SK-N-SH (cell line): ENCODE data around the gene ZNF827. TPM values are rescaled to one million over a fixed set of nuclear protein-coding genes. Genes with fewer than 3 reads are reported as not detected.

ENCODE experiments used
- CTCF ChIA-PET: fragments of 300-600, 350-600 bp; formaldehyde crosslinking; extraction: SDS; loops from one replicate; lab custom pipeline; 2021; lab: Yijun Ruan, JAX
- POLR2A ChIA-PET: fragments of 350-600 bp; sonication (Branson Sonifier 250); formaldehyde crosslinking; extraction: SDS; loops from one replicate; lab custom pipeline; 2020; ENCODE audit warnings: antibody characterized with exemption, inconsistent platforms; lab: Yijun Ruan, JAX
- DNase-seq: peaks from one replicate; pipeline ENCODE4 v3.0.0; 2012
- H2AFZ ChIP-seq: fragments of 200-600 bp; sonication (generic); 2 replicates; pipeline ENCODE4 v1.8.1; 2016; ENCODE audit warnings: antibody characterized with exemption, mild to moderate bottlenecking, low read depth
- H3F3A ChIP-seq: fragments of 200-600 bp; sonication (generic); replicated peaks from 2 replicates; pipeline ENCODE3; 2016; ENCODE audit warnings: antibody characterized with exemption, mild to moderate bottlenecking; ENCODE audit not compliant: insufficient read depth
- H3K27ac ChIP-seq, 2 experiments: fragments of 200-500 bp in 1 of 2; fragments of 200-600 bp in 1 of 2; sonication (Bioruptor generic) in 1 of 2; sonication (generic), shearing (Covaris generic) in 1 of 2; 2 replicates each; pipeline versions ENCODE4 v1.5.1 to v1.6.1; 2014 to 2016; ENCODE audit warnings: low read depth in 2 of 2, inconsistent platforms in 1 of 2, low read length in 1 of 2, mild to moderate bottlenecking in 1 of 2, mixed read lengths in 1 of 2
- H3K27me3 ChIP-seq: fragments of 200-600 bp; sonication (generic), shearing (Covaris generic); 2 replicates; pipeline ENCODE4 v1.6.1; 2016; ENCODE audit warnings: mixed run types; ENCODE audit not compliant: insufficient read depth
- H3K36me3 ChIP-seq, 2 experiments: fragments of 200-500 bp in 1 of 2; fragments of 200-600 bp in 1 of 2; sonication (Bioruptor generic) in 1 of 2; sonication (generic) in 1 of 2; replicated peaks in 1 of 2; 2 replicates each; pipeline versions ENCODE3 to v1.5.1; 2014 to 2016; ENCODE audit warnings: low read length in 1 of 2, mild to moderate bottlenecking in 1 of 2; ENCODE audit not compliant: insufficient read depth in 2 of 2, control insufficient read depth in 1 of 2
- H3K4me1 ChIP-seq, 2 experiments: fragments of 200-500 bp in 1 of 2; fragments of 200-600 bp in 1 of 2; sonication (Bioruptor generic) in 1 of 2; sonication (generic), shearing (Covaris generic) in 1 of 2; 2 replicates each; pipeline versions ENCODE4 v1.5.1 to v1.6.1; 2014 to 2016; ENCODE audit warnings: low read depth in 1 of 2, low read length in 1 of 2, mixed run types in 1 of 2; ENCODE audit not compliant: insufficient read depth in 2 of 2, control insufficient read depth in 1 of 2
- H3K4me2 ChIP-seq: fragments of 200-600 bp; sonication (generic), shearing (Covaris generic); 2 replicates; pipeline ENCODE4 v1.6.1; 2017; ENCODE audit warnings: mixed run types
- H3K4me3 ChIP-seq, 2 experiments: fragments of 200-500 bp in 1 of 2; fragments of 200-600 bp in 1 of 2; sonication (Bioruptor generic) in 1 of 2; sonication (generic), shearing (Covaris generic) in 1 of 2; 2 replicates each; pipeline versions ENCODE4 v1.5.1 to v1.8.1; 2014 to 2016; ENCODE audit warnings: low read depth in 2 of 2, inconsistent platforms in 1 of 2, low read length in 1 of 2, mild to moderate bottlenecking in 1 of 2, mixed read lengths in 1 of 2, moderate library complexity in 1 of 2
- H3K79me2 ChIP-seq: fragments of 200-600 bp; sonication (generic); 2 replicates; pipeline ENCODE4 v1.8.1; 2017; ENCODE audit warnings: mild to moderate bottlenecking; ENCODE audit not compliant: insufficient read depth
- H3K9ac ChIP-seq: fragments of 200-600 bp; sonication (generic); 2 replicates; pipeline ENCODE4 v1.6.1; 2017; ENCODE audit warnings: mixed run types
- H3K9me2 ChIP-seq: fragments of 200-600 bp; sonication (generic); 2 replicates; pipeline ENCODE4 v1.6.1; 2017; ENCODE audit warnings: mixed run types
- H3K9me3 ChIP-seq: fragments of 200-600 bp; sonication (generic); 2 replicates; pipeline ENCODE4 v1.6.1; 2017; ENCODE audit warnings: mixed run types, mild to moderate bottlenecking, moderate library complexity
- H4K20me1 ChIP-seq: fragments of 200-600 bp; sonication (generic); 2 replicates; pipeline ENCODE4 v1.6.1; 2017; ENCODE audit warnings: mild to moderate bottlenecking, mixed run types; ENCODE audit not compliant: insufficient read depth
- CHD2 ChIP-seq: fragments of 150-350 bp; IDR thresholded peaks from 2 replicates; pipeline ENCODE4 v1.6.1; 2018; ENCODE audit warnings: low read length; ENCODE audit not compliant: partially characterized antibody
- ELF1 ChIP-seq: IDR thresholded peaks from 2 replicates; pipeline ENCODE4 v1.4.0; 2012
- EP300 ChIP-seq, 2 experiments: IDR thresholded peaks; 2 replicates each; pipeline versions ENCODE4 v1.4.0 to v1.6.1; 2012; ENCODE audit warnings: borderline replicate concordance in 1 of 2, low read depth in 1 of 2, low read length in 1 of 2
- EZH2phosphoT487 ChIP-seq: fragments of 200-600 bp; sonication (generic); IDR thresholded peaks from 2 replicates; pipeline ENCODE4 v1.6.1; 2017; ENCODE audit warnings: low read depth, mixed run types, mild to moderate bottlenecking, antibody characterized with exemption, moderate library complexity, borderline replicate concordance
- FOSL2 ChIP-seq: IDR thresholded peaks from 2 replicates; pipeline ENCODE4 v1.4.0; 2012; ENCODE audit warnings: low read depth, mild to moderate bottlenecking, moderate library complexity, borderline replicate concordance
- FOXM1 ChIP-seq: IDR thresholded peaks from 2 replicates; pipeline ENCODE4 v1.4.0; 2012; ENCODE audit warnings: low read depth, mild to moderate bottlenecking
- GATA2 ChIP-seq: sonication (generic); formaldehyde crosslinking; IDR thresholded peaks from 2 replicates; pipeline ENCODE4 v1.5.0; 2020; ENCODE audit warnings: mild to moderate bottlenecking, missing genetic modification reagents
- MXI1 ChIP-seq: IDR thresholded peaks from 2 replicates; pipeline ENCODE4 v1.6.1; 2012; ENCODE audit warnings: mild to moderate bottlenecking, low read depth, low read length, improper control_type of control experiment
- NFIC ChIP-seq: IDR thresholded peaks from 2 replicates; pipeline ENCODE4 v1.4.0; 2012; ENCODE audit warnings: borderline replicate concordance
- NRF1 ChIP-seq: IDR thresholded peaks from 2 replicates; pipeline ENCODE4 v1.6.1; 2012; ENCODE audit warnings: low read depth, mild to moderate bottlenecking, low read length
- RCOR1 ChIP-seq: fragments of 150-350 bp; IDR thresholded peaks from 2 replicates; pipeline ENCODE4 v1.6.1; 2017; ENCODE audit warnings: antibody characterized with exemption, low read length
- SIN3A ChIP-seq: IDR thresholded peaks from 2 replicates; pipeline ENCODE4 v1.6.1; 2012; ENCODE audit warnings: low read depth, mild to moderate bottlenecking, low read length, moderate library complexity, borderline replicate concordance
- YY1 ChIP-seq: IDR thresholded peaks from 2 replicates; pipeline ENCODE4 v1.4.0; 2012; ENCODE audit warnings: low read depth, mild to moderate bottlenecking
- WGBS: methylation state at CpG from one replicate; pipeline ENCODE4 v1.1.6; 2017; ENCODE audit warnings: low lambda C conversion rate; 5-methylcytosine and 5-hydroxymethylcytosine counted together
- polyA plus RNA-seq, 3 experiments: library from polyadenylated mRNA; depleted of rRNA; stranded (reverse); fragments of >200 nt; gene quantifications; 2 replicates each; pipeline ENCODE4 v1.2.3, GENCODE V29; 2012
- TF ChIP-seq, protein P1 (sequence below): fragments of 200-600 bp; sonication (generic); IDR thresholded peaks from 2 replicates; pipeline ENCODE4 v1.6.1; 2017; ENCODE audit warnings: antibody characterized with exemption, mild to moderate bottlenecking, moderate library complexity
- TF ChIP-seq, protein P2 (sequence below): IDR thresholded peaks from 2 replicates; pipeline ENCODE4 v1.4.0; 2012; ENCODE audit warnings: low read depth, borderline replicate concordance
- TF ChIP-seq, protein P3 (sequence below): IDR thresholded peaks from 2 replicates; pipeline ENCODE4; 2012
- TF ChIP-seq, protein P4 (sequence below): fragments of 150-350 bp; IDR thresholded peaks from 2 replicates; pipeline ENCODE4 v1.6.1; 2017; ENCODE audit warnings: antibody characterized with exemption, low read length, low read depth, borderline replicate concordance

ZNF827 gene
- polyA plus RNA-seq, 1 of the 3 experiments (the other 2 are of a cell fraction), result 23.2 TPM

DNA sequence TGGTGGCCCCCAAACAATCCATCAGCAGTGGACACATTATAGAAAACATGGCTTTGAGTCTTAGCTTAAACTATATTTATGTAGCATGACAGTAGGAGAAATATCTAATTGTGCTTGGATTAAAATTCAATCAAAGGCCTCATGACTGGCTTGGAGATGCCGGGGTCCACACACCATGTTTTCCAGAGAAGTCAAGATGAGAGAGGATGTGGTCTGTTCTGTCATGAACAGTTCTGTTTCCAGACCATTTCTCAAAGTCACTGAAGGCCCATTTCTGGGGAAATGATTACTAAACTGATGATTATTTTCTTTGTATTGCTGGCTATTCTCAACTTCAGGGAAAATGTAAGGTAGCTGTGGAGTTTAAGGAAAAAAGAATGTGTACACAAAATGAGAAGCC is 182.4 kb downstream of the ZNF827 start:
- Histone ChIP-seq H3K9ac (no peak overlapping the region), H3K36me3 (peaks cover 24 to 28% of the 10 kb centered on the region in 2 experiments), H3K4me2 (no peak overlapping the region), H3K4me3 (no peak overlapping the region), H4K20me1 (no peaks in the 10 kb centered on the region), H3K9me2 (no peaks in the 10 kb centered on the region), H2AFZ (no peak overlapping the region), H3K27ac (no peak overlapping the region), H3F3A (no peaks in the 10 kb centered on the region), H3K79me2 (no peaks in the 10 kb centered on the region), H3K4me1 (no peaks in the 10 kb centered on the region), H3K9me3 (no peaks in the 10 kb centered on the region), H3K27me3 (no peaks in the 10 kb centered on the region)
- POLR2A ChIA-PET, result no interaction called here
- no peak for DNase-seq
- TF ChIP-seq, protein P1, sequence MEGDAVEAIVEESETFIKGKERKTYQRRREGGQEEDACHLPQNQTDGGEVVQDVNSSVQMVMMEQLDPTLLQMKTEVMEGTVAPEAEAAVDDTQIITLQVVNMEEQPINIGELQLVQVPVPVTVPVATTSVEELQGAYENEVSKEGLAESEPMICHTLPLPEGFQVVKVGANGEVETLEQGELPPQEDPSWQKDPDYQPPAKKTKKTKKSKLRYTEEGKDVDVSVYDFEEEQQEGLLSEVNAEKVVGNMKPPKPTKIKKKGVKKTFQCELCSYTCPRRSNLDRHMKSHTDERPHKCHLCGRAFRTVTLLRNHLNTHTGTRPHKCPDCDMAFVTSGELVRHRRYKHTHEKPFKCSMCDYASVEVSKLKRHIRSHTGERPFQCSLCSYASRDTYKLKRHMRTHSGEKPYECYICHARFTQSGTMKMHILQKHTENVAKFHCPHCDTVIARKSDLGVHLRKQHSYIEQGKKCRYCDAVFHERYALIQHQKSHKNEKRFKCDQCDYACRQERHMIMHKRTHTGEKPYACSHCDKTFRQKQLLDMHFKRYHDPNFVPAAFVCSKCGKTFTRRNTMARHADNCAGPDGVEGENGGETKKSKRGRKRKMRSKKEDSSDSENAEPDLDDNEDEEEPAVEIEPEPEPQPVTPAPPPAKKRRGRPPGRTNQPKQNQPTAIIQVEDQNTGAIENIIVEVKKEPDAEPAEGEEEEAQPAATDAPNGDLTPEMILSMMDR, result no peak
- TF ChIP-seq NRF1, result no peak
- no peak for TF ChIP-seq YY1
- no peak for TF ChIP-seq EP300 (IDR thresholded peaks at IDR 0.05; ENCODE audit: borderline replicate concordance in 1 of 2, low read depth in 1 of 2, low read length in 1 of 2)
- CTCF ChIA-PET, result no interaction called here
- 100% methylated on average over 1 of the region's 1 CpG for WGBS

DNA sequence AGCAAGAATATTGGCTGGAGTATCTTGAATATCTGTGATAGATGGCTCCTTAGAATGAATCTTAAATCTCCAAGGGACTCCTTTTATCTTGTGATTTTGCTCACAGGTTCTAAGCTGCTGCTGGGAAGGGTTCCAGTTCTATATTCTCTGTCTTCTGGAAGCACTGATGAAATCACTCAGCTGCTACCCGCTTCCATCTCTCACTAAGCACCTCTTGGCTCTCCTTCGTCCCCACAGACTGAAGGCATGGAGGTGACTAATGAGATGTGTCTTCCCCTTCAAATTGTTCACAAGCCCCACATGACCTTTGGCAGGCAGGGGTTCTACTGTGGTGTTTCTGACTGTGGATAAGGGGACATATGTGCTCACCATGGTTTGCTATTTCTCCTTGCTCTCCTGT is 182.8 kb downstream of the ZNF827 start:
- 86% methylated on average over 2 of the region's 2 CpGs for WGBS
- H3K9me2 ChIP-seq, result no peaks in the 10 kb centered on the region
- ChIA-PET CTCF (no interaction called here), POLR2A (no interaction called here)
- H3K27me3 ChIP-seq, result no peaks in the 10 kb centered on the region
- no peak overlapping the region for H2AFZ ChIP-seq
- no peaks in the 10 kb centered on the region for H4K20me1 ChIP-seq
- no peak overlapping the region for H3K9ac ChIP-seq
- H3K36me3 ChIP-seq, result peaks cover 24% of the 10 kb centered on the region in 2 experiments
- no peaks in the 10 kb centered on the region for H3K79me2 ChIP-seq
- H3K4me1 ChIP-seq, result no peaks in the 10 kb centered on the region
- DNase-seq, result no peak
- no peak overlapping the region for H3K27ac ChIP-seq
- H3K9me3 ChIP-seq, result no peaks in the 10 kb centered on the region
- H3K4me2 ChIP-seq, result no peak overlapping the region
- no peak overlapping the region for H3K4me3 ChIP-seq
- no peaks in the 10 kb centered on the region for H3F3A ChIP-seq
- no peak for TF ChIP-seq MXI1
- TF ChIP-seq, protein P2, sequence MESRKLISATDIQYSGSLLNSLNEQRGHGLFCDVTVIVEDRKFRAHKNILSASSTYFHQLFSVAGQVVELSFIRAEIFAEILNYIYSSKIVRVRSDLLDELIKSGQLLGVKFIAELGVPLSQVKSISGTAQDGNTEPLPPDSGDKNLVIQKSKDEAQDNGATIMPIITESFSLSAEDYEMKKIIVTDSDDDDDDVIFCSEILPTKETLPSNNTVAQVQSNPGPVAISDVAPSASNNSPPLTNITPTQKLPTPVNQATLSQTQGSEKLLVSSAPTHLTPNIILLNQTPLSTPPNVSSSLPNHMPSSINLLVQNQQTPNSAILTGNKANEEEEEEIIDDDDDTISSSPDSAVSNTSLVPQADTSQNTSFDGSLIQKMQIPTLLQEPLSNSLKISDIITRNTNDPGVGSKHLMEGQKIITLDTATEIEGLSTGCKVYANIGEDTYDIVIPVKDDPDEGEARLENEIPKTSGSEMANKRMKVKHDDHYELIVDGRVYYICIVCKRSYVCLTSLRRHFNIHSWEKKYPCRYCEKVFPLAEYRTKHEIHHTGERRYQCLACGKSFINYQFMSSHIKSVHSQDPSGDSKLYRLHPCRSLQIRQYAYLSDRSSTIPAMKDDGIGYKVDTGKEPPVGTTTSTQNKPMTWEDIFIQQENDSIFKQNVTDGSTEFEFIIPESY, result no peak
- no peak for TF ChIP-seq FOSL2
- TF ChIP-seq CHD2, result no peak
- TF ChIP-seq FOXM1, result no peak
- no peak for TF ChIP-seq NFIC
- no peak for TF ChIP-seq RCOR1
- TF ChIP-seq ELF1, result no peak
- no peak for TF ChIP-seq SIN3A
- TF ChIP-seq EZH2phosphoT487, result no peak
- TF ChIP-seq, protein P1, result no peak
- TF ChIP-seq, protein P3, sequence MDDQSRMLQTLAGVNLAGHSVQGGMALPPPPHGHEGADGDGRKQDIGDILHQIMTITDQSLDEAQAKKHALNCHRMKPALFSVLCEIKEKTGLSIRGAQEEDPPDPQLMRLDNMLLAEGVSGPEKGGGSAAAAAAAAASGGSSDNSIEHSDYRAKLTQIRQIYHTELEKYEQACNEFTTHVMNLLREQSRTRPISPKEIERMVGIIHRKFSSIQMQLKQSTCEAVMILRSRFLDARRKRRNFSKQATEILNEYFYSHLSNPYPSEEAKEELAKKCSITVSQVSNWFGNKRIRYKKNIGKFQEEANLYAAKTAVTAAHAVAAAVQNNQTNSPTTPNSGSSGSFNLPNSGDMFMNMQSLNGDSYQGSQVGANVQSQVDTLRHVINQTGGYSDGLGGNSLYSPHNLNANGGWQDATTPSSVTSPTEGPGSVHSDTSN, result no peak
- TF ChIP-seq, protein P4, sequence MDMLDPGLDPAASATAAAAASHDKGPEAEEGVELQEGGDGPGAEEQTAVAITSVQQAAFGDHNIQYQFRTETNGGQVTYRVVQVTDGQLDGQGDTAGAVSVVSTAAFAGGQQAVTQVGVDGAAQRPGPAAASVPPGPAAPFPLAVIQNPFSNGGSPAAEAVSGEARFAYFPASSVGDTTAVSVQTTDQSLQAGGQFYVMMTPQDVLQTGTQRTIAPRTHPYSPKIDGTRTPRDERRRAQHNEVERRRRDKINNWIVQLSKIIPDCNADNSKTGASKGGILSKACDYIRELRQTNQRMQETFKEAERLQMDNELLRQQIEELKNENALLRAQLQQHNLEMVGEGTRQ, result no peak
- TF ChIP-seq GATA2 (CRISPR knock-in tag), result no peak
